Mesenchymal stem cell (in vitro differentiated cells and primary cell): ENCODE results near the gene GDE1.

Experiments
- DNase-seq: peaks from one replicate; pipeline ENCODE4 v3.0.0-alpha.2; 2013
- H2AFZ ChIP-seq: one replicate; pipeline ENCODE4 v1.6.1; 2013; ENCODE audit warnings: low read depth, mild to moderate bottlenecking, control low read depth, inconsistent platforms, low read length, moderate library complexity
- H2AK5ac ChIP-seq: 2 replicates; pipeline ENCODE4 v1.6.1; 2013; ENCODE audit warnings: low read length, moderate library complexity, mild to moderate bottlenecking, inconsistent platforms; ENCODE audit not compliant: severe bottlenecking
- H2BK120ac ChIP-seq: one replicate; pipeline ENCODE4 v1.6.1; 2013; ENCODE audit warnings: low read depth, mild to moderate bottlenecking, inconsistent platforms, low read length, moderate library complexity
- H2BK12ac ChIP-seq, 2 experiments: one replicate each; pipeline ENCODE4 v1.6.1; 2013; ENCODE audit warnings: inconsistent platforms in 2 of 2, low read length in 2 of 2, mild to moderate bottlenecking in 2 of 2, moderate library complexity in 2 of 2, control low read depth in 1 of 2
- H2BK15ac ChIP-seq: one replicate; pipeline ENCODE4 v1.6.1; 2013; ENCODE audit warnings: mild to moderate bottlenecking, low read depth, inconsistent platforms; ENCODE audit not compliant: poor library complexity, severe bottlenecking
- H2BK5ac ChIP-seq: 2 replicates; pipeline ENCODE4 v1.6.1; 2013; ENCODE audit warnings: low read depth, mild to moderate bottlenecking, low read length, control low read depth, inconsistent platforms; ENCODE audit not compliant: poor library complexity, severe bottlenecking
- H3K14ac ChIP-seq, 2 experiments: one replicate each; pipeline ENCODE4 v1.6.1; 2013; ENCODE audit warnings: inconsistent platforms in 2 of 2, low read length in 2 of 2, control low read depth in 1 of 2, mild to moderate bottlenecking in 1 of 2, moderate library complexity in 1 of 2
- H3K18ac ChIP-seq, 2 experiments: one replicate each; pipeline ENCODE4 v1.6.1; 2013; ENCODE audit warnings: inconsistent platforms in 2 of 2, low read length in 2 of 2, control low read depth in 1 of 2, low read depth in 1 of 2, mild to moderate bottlenecking in 1 of 2
- H3K23ac ChIP-seq, 2 experiments: one replicate each; pipeline ENCODE4 v1.6.1; 2013; ENCODE audit warnings: inconsistent platforms in 2 of 2, low read length in 2 of 2, mild to moderate bottlenecking in 2 of 2, moderate library complexity in 2 of 2, control low read depth in 1 of 2
- H3K27ac ChIP-seq: 2 replicates; pipeline ENCODE4 v1.5.1; 2013; ENCODE audit warnings: mild to moderate bottlenecking, moderate library complexity, low read length, control low read depth, inconsistent platforms; ENCODE audit not compliant: poor library complexity, severe bottlenecking
- H3K27me3 ChIP-seq, 2 experiments: 2 replicates each; pipeline versions ENCODE4 v1.6.1 to v1.7.0; 2013; ENCODE audit warnings: low read length in 2 of 2, mild to moderate bottlenecking in 2 of 2, moderate library complexity in 2 of 2, control low read depth in 1 of 2, inconsistent platforms in 1 of 2; ENCODE audit not compliant: control insufficient read depth in 1 of 2, insufficient read depth in 1 of 2
- H3K36me3 ChIP-seq, 2 experiments: 2 replicates each; pipeline versions ENCODE4 v1.6.1 to v1.7.0; 2013; ENCODE audit warnings: low read length in 2 of 2, control low read depth in 1 of 2, inconsistent platforms in 1 of 2, low read depth in 1 of 2, mild to moderate bottlenecking in 1 of 2; ENCODE audit not compliant: insufficient read depth in 2 of 2, control insufficient read depth in 1 of 2
- H3K4ac ChIP-seq, 2 experiments: one replicate each; pipeline ENCODE4 v1.6.1; 2013; ENCODE audit warnings: inconsistent platforms in 2 of 2, low read length in 2 of 2, mild to moderate bottlenecking in 2 of 2, moderate library complexity in 2 of 2, control low read depth in 1 of 2, low read depth in 1 of 2
- H3K4me1 ChIP-seq: 2 replicates; pipeline ENCODE4 v1.6.1; 2013; ENCODE audit warnings: low read depth, low read length, control low read depth; ENCODE audit not compliant: control insufficient read depth, insufficient read depth
- H3K4me2 ChIP-seq: 2 replicates; pipeline ENCODE4 v1.6.1; 2013; ENCODE audit warnings: low read length, mild to moderate bottlenecking, inconsistent platforms; ENCODE audit not compliant: poor library complexity, severe bottlenecking
- H3K4me3 ChIP-seq, 2 experiments: 2 replicates each; pipeline versions ENCODE4 v1.5.1 to v1.7.0; 2013; ENCODE audit warnings: low read length in 2 of 2, mild to moderate bottlenecking in 2 of 2, control low read depth in 1 of 2, low read depth in 1 of 2; ENCODE audit not compliant: insufficient read depth in 1 of 2
- H3K79me1 ChIP-seq: replicated peaks from 2 replicates; pipeline ENCODE4 v1.6.1; 2013; ENCODE audit warnings: mild to moderate bottlenecking, control low read depth, low read length, inconsistent platforms; ENCODE audit not compliant: poor library complexity, severe bottlenecking
- H3K9ac ChIP-seq: 2 replicates; pipeline ENCODE4 v1.7.0; 2013; ENCODE audit warnings: mild to moderate bottlenecking, low read length, moderate library complexity
- H3K9me3 ChIP-seq: 2 replicates; pipeline ENCODE4 v1.7.0; 2013; ENCODE audit warnings: mild to moderate bottlenecking, low read length; ENCODE audit not compliant: control insufficient read depth
- H4K8ac ChIP-seq: one replicate; pipeline ENCODE4 v1.6.1; 2013; ENCODE audit warnings: inconsistent platforms, mild to moderate bottlenecking, low read length, moderate library complexity
- H4K91ac ChIP-seq: one replicate; pipeline ENCODE4 v1.6.1; 2013; ENCODE audit warnings: mild to moderate bottlenecking, low read length, inconsistent platforms
- WGBS: methylation state at CpG from one replicate; pipeline ENCODE4 v1.1.7; 2013; ENCODE audit warnings: mixed read lengths; 5-methylcytosine and 5-hydroxymethylcytosine counted together

GDE1 gene

DNA sequence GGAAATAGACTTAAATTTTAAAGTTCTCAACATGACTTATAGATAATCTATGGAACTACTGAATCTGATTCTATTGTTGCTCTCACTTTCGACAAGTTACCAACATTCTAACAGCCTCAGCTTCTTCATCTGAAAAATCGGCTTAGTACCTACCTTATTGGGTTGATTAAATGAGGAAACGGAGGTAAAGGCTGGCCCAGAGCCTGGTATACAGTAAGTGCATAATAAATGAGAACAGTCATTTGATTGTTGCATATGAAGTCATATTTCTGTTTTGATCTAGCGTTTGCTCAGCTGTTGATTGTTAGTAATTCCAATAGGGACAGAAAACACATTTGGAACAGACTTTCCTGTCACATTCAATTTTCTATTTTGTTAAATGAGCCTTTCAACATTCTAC lies 38.2 kb upstream of the GDE1 start:
- Histone ChIP-seq H3K36me3 (peaks cover 5 to 11% of the 10 kb centered on the region in 2 experiments), H2BK5ac (no peak overlapping the region), H3K9ac (no peak overlapping the region), H2AK5ac (no peak overlapping the region), H2BK15ac (no peak overlapping the region), H3K14ac (no peak overlapping the region), H3K4me2 (no peak overlapping the region), H3K23ac (no peak overlapping the region), H3K4me3 (no peak overlapping the region), H4K8ac (no peak overlapping the region), H2BK120ac (no peak overlapping the region), H2BK12ac (no peak overlapping the region), H3K27me3 (no peaks in the 10 kb centered on the region), H2AFZ (no peak overlapping the region), H3K4me1 (no peaks in the 10 kb centered on the region), H4K91ac (no peak overlapping the region), H3K4ac (no peak overlapping the region), H3K27ac (no peak overlapping the region), H3K9me3 (peaks cover 6% of the 10 kb centered on the region), H3K79me1 (peaks cover 41% of the 10 kb centered on the region), H3K18ac (no peak overlapping the region)
- no peak for DNase-seq
- 93% methylated on average over 4 of the region's 4 CpGs for WGBS

DNA sequence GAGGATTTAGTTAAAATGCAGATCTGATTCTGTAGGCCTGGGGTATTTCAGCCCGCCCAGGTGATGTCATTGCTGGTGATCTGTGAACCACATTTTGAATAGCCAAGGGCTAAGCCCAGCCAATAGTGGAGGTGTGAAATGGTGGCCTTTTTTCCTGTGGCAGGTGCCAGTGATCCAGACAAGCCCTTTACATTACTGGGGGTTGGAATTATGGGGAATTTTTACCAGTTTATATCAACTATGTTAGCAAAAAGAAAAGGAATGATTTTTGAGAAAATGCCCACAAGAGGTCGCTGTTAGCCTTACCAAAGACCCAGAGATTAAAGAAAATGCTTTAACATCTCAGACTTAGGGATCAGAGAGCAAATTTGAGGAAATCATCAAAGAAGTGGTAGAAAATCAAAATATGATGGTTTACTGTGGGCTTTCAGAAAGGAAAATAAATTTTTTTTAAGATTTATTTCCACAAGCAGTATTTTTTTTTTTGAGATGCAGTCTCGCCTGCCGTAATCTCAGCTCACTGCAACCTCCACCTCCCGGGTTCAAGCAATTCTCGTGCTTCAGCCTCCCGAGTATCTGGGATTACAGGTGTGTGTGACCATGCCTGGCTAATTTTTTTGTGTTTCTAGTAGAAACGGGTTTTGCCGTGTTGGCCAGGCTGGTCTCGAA lies 37.5 kb upstream of the GDE1 start:
- Histone ChIP-seq H3K79me1 (peaks cover 38% of the 10 kb centered on the region), H2AK5ac (no peak overlapping the region), H3K18ac (no peak overlapping the region), H2BK5ac (no peak overlapping the region), H3K27ac (no peak overlapping the region), H3K4me2 (no peak overlapping the region), H2BK12ac (no peak overlapping the region), H3K4ac (no peak overlapping the region), H3K14ac (no peak overlapping the region), H4K91ac (no peak overlapping the region), H4K8ac (no peak overlapping the region), H3K27me3 (no peaks in the 10 kb centered on the region), H3K9ac (no peak overlapping the region), H3K36me3 (peaks cover 2 to 5% of the 10 kb centered on the region in 2 experiments), H2BK120ac (no peak overlapping the region), H3K9me3 (peaks cover 6% of the 10 kb centered on the region), H2BK15ac (no peak overlapping the region), H3K23ac (peak overlapping the region in 1 of 2 experiments; percentile 91), H2AFZ (no peak overlapping the region), H3K4me3 (no peak overlapping the region), H3K4me1 (peaks cover 3% of the 10 kb centered on the region)
- DNase-seq = peak; percentile 73
- WGBS = 94% methylated on average over 9 of the region's 10 CpGs

DNA sequence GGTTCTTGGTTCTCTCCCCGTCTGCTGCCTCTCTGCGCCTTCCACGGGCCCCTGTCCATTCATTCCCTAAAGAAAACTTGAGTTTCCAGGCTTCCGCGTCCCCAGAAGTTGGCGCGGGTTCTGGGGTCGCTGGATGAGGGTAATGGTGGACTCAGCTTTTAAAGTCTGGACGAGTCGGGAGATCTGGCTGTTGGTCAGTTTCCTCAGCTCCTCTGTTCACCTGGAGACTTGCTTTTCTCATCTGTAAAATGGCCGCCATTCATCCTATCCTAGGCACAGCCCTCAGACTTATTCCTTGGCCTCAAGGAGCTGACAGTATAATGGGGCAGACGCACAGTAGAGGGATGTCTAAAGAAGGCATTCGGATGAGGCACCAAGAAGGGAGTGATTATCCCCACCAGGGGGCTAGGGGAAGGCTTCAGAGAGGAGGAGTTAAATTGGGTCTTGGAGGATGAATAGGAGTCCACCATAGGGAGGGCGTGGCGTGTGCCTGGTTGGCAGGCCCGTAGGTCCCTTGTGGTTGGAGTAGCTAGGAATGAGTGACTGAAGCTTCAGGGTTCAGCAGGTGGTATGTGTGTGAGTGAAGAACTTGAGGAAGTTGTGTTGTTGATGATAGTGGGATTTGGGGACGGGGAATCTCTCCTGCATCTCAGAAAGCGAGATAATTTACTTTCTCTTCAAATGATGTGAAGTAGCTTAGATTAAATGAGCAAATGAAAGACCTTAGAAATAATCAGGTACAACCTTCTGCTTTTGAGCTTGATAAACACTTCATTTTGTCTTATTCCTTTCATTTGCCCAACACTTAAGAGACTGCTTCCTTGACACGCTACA lies 34.3 kb upstream of the GDE1 start:
- Histone ChIP-seq H3K4me1 (peaks cover 3% of the 10 kb centered on the region), H3K9me3 (no peaks in the 10 kb centered on the region), H3K27ac (peak overlapping the region; percentile 96), H2AK5ac (peak overlapping the region; percentile 6), H2BK15ac (peak overlapping the region; percentile 90), H4K8ac (peak overlapping the region; percentile 95), H2BK5ac (peak overlapping the region; percentile 63), H3K79me1 (peaks cover 19% of the 10 kb centered on the region), H2BK120ac (peak overlapping the region; percentile 88), H3K14ac (peak overlapping the region in 1 of 2 experiments; percentile 14), H3K18ac (peak overlapping the region; percentile 89 to 94), H3K9ac (peak overlapping the region; percentile 99), H3K23ac (peak overlapping the region; percentile 16 to 42), H4K91ac (peak overlapping the region; percentile 78), H2AFZ (peak overlapping the region; percentile 66), H2BK12ac (peak overlapping the region in 1 of 2 experiments; percentile 54), H3K27me3 (no peaks in the 10 kb centered on the region), H3K36me3 (peaks cover 0 to 8% of the 10 kb centered on the region in 2 experiments), H3K4ac (peak overlapping the region; percentile 88), H3K4me3 (peak overlapping the region; percentile 75 to 91), H3K4me2 (peak overlapping the region; percentile 75)
- DNase-seq = peak; percentile 90
- 6% methylated on average over 13 of the region's 19 CpGs for WGBS
